HepG2 (cell line): ENCODE measurements around the gene RELL1. TPM values are rescaled to one million over a fixed set of nuclear protein-coding genes. Genes with fewer than 3 reads are reported as not detected.

Experiments used
- ATRX ChIP-seq: sonication (generic); formaldehyde crosslinking; IDR thresholded peaks from 2 replicates; pipeline ENCODE4 v1.4.0; 2020; ENCODE audit warnings: missing genetic modification reagents, borderline replicate concordance
- CTCF ChIP-seq: sonication (generic); formaldehyde crosslinking; IDR thresholded peaks from 2 replicates; pipeline ENCODE4 v1.5.0; 2020; ENCODE audit warnings: mild to moderate bottlenecking, missing genetic modification reagents, moderate library complexity
- MATR3 ChIP-seq: sonication (generic); formaldehyde crosslinking; IDR thresholded peaks from 2 replicates; pipeline ENCODE4 v1.4.0; 2020; ENCODE audit warnings: missing genetic modification reagents
- NR3C1 ChIP-seq: sonication (generic); formaldehyde crosslinking; IDR thresholded peaks from 2 replicates; pipeline ENCODE4 v1.4.0; 2020; ENCODE audit warnings: missing genetic modification reagents
- PITX1 ChIP-seq: sonication (generic); formaldehyde crosslinking; IDR thresholded peaks from 2 replicates; pipeline ENCODE4 v1.5.1; 2020; ENCODE audit warnings: mild to moderate bottlenecking, missing genetic modification reagents
- PRDM10 ChIP-seq: sonication (generic); formaldehyde crosslinking; IDR thresholded peaks from 2 replicates; pipeline ENCODE4 v1.4.0; 2020; ENCODE audit warnings: low read depth, missing genetic modification reagents
- REL ChIP-seq: sonication (generic); formaldehyde crosslinking; conservative IDR thresholded peaks from 2 replicates; pipeline ENCODE4 v1.8.0; 2022; ENCODE audit warnings: mild to moderate bottlenecking, missing genetic modification reagents, moderate library complexity
- SATB2 ChIP-seq: sonication (generic); formaldehyde crosslinking; IDR thresholded peaks from 2 replicates; pipeline ENCODE4 v1.5.0; 2020; ENCODE audit warnings: missing genetic modification reagents
- ZNF264 ChIP-seq: sonication (generic); formaldehyde crosslinking; IDR thresholded peaks from 2 replicates; pipeline ENCODE4 v1.4.0; 2020; ENCODE audit warnings: missing genetic modification reagents
- ZNF660 ChIP-seq: sonication (generic); formaldehyde crosslinking; IDR thresholded peaks from 2 replicates; pipeline ENCODE4 v1.5.1; 2020; ENCODE audit warnings: mild to moderate bottlenecking, low read depth, missing genetic modification reagents, borderline replicate concordance
- ZNF703 ChIP-seq: sonication (generic); formaldehyde crosslinking; IDR thresholded peaks from 2 replicates; pipeline ENCODE4 v1.5.1; 2020; ENCODE audit warnings: missing genetic modification reagents, mild to moderate bottlenecking, moderate library complexity, borderline replicate concordance
- ZNF790 ChIP-seq: sonication (generic); formaldehyde crosslinking; IDR thresholded peaks from 2 replicates; pipeline ENCODE4 v1.8.0; 2022; ENCODE audit warnings: missing genetic modification reagents, mild to moderate bottlenecking, borderline replicate concordance
- polyA plus RNA-seq, 8 experiments: library from polyadenylated mRNA; depleted of rRNA in 3 of 8; stranded (reverse) in 7 of 8; unstranded in 1 of 8; fragments of >200 nt; fragmentation: Illumina TruSeq in 4 of 8; extraction: Trizol in 4 of 8; gene quantifications; 2 replicates each; pipeline versions ENCODE4 v1.2.1 to v1.2.3, GENCODE V29; 2011 to 2016; ENCODE audit warnings: low read depth in 4 of 8, missing spikeins in 1 of 8, mixed read lengths in 1 of 8; ENCODE audit not compliant: insufficient read depth in 1 of 8
- total RNA-seq, 5 experiments: library from RNA; depleted of rRNA; stranded (reverse); fragments of >200 nt; fragmentation: Illumina TruSeq; extraction: Trizol; gene quantifications; 2 replicates each; pipeline ENCODE4 v1.2.3, GENCODE V29; 2016; ENCODE audit warnings: low read depth in 1 of 5
- TF ChIP-seq, protein P1 (sequence below): sonication (generic); formaldehyde crosslinking; IDR thresholded peaks from 2 replicates; pipeline ENCODE4 v1.5.0; 2020; ENCODE audit warnings: missing genetic modification reagents, mild to moderate bottlenecking, borderline replicate concordance
- TF ChIP-seq, protein P2 (sequence below): sonication (generic); formaldehyde crosslinking; IDR thresholded peaks from 2 replicates; pipeline ENCODE4 v1.5.1; 2020; ENCODE audit warnings: mild to moderate bottlenecking, moderate library complexity, missing genetic modification reagents
- TF ChIP-seq, protein P3 (sequence below): sonication (generic); formaldehyde crosslinking; IDR thresholded peaks from 2 replicates; pipeline ENCODE4 v1.4.0; 2020; ENCODE audit warnings: missing genetic modification reagents
- TF ChIP-seq, protein P4 (sequence below): IDR thresholded peaks from 2 replicates; pipeline ENCODE4 v1.6.1; 2016; ENCODE audit warnings: control low read depth

RELL1 gene
- total and polyA plus RNA-seq, 2 of the 13 experiments (the other 11 are each of a cell fraction or from before 2014, with no cell fraction given): 8.4 to 58.4 TPM

DNA sequence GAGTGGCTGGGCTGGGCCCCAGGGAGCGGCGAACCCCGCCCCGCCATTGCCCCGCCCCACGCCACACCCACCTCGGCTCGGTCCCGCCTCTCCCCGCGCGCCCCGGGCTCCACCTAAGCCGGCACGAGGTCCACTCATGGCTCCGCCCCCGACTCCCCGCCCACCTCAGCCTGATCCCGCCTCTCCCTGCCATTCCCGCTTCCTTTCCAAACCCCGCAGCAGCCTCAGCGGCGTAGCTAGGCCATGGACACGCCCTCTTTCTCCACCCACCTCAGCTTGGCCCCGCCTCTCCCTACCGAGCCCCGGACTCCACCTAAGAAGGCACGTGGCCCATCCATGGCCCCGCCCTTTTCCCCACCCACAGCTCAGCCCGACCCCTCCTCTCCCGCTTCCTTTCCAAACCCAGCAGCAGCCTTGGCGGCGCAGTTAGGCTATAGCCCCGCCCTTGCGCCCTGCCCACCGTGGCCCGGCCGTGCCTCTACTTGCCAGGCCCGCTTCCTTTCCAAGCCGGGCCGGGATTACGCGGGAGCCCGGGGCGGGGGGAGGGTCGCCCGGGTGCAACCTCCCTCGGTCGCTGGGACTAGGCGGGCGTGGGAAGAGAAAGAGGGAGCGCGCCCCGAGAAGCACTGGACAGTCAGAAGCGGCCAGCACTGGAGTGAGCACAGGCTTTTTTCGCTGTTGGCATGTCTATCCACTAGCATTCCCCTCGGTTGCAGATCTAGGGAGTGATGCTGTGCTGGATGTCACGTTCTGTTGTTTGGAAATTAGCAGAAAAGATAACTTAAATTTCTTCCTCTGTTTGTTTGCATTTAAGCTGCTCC lies at the start of gene RELL1 (continued):
- TF ChIP-seq, protein P1, sequence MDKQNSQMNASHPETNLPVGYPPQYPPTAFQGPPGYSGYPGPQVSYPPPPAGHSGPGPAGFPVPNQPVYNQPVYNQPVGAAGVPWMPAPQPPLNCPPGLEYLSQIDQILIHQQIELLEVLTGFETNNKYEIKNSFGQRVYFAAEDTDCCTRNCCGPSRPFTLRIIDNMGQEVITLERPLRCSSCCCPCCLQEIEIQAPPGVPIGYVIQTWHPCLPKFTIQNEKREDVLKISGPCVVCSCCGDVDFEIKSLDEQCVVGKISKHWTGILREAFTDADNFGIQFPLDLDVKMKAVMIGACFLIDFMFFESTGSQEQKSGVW: no peak
- 0 out of 2 replicates have a peak, but pooled peaks have one; percentile 25 for TF ChIP-seq ZNF790 (CRISPR knock-in tag)
- TF ChIP-seq CTCF: peak; percentile 38
- no peak for TF ChIP-seq NR3C1 (CRISPR knock-in tag)
- no peak for TF ChIP-seq ZNF660
- peak; percentile 85; the same call in 1 of the 2 replicates for TF ChIP-seq PITX1 (CRISPR knock-in tag)
- no peak for TF ChIP-seq SATB2
- TF ChIP-seq ZNF703: no peak
- TF ChIP-seq, protein P2, sequence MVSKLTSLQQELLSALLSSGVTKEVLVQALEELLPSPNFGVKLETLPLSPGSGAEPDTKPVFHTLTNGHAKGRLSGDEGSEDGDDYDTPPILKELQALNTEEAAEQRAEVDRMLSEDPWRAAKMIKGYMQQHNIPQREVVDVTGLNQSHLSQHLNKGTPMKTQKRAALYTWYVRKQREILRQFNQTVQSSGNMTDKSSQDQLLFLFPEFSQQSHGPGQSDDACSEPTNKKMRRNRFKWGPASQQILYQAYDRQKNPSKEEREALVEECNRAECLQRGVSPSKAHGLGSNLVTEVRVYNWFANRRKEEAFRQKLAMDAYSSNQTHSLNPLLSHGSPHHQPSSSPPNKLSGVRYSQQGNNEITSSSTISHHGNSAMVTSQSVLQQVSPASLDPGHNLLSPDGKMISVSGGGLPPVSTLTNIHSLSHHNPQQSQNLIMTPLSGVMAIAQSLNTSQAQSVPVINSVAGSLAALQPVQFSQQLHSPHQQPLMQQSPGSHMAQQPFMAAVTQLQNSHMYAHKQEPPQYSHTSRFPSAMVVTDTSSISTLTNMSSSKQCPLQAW (CRISPR knock-in tag): peak; percentile 93
- TF ChIP-seq PRDM10: 0 out of 2 replicates have a peak, but pooled peaks have one; percentile 20
- no peak for TF ChIP-seq MATR3 (CRISPR knock-in tag)
- TF ChIP-seq ATRX (CRISPR knock-in tag): no peak
- TF ChIP-seq, protein P3, sequence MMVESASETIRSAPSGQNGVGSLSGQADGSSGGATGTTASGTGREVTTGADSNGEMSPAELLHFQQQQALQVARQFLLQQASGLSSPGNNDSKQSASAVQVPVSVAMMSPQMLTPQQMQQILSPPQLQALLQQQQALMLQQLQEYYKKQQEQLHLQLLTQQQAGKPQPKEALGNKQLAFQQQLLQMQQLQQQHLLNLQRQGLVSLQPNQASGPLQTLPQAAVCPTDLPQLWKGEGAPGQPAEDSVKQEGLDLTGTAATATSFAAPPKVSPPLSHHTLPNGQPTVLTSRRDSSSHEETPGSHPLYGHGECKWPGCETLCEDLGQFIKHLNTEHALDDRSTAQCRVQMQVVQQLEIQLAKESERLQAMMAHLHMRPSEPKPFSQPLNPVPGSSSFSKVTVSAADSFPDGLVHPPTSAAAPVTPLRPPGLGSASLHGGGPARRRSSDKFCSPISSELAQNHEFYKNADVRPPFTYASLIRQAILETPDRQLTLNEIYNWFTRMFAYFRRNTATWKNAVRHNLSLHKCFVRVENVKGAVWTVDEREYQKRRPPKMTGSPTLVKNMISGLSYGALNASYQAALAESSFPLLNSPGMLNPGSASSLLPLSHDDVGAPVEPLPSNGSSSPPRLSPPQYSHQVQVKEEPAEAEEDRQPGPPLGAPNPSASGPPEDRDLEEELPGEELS (CRISPR knock-in tag): peak; percentile 13; the same call in 1 of the 2 replicates
- TF ChIP-seq REL (CRISPR knock-in tag): peak; percentile 43; the same call in 1 of the 2 replicates
- TF ChIP-seq ZNF264 (CRISPR knock-in tag): no peak; the same call in 1 of the 2 replicates
- TF ChIP-seq, protein P4, sequence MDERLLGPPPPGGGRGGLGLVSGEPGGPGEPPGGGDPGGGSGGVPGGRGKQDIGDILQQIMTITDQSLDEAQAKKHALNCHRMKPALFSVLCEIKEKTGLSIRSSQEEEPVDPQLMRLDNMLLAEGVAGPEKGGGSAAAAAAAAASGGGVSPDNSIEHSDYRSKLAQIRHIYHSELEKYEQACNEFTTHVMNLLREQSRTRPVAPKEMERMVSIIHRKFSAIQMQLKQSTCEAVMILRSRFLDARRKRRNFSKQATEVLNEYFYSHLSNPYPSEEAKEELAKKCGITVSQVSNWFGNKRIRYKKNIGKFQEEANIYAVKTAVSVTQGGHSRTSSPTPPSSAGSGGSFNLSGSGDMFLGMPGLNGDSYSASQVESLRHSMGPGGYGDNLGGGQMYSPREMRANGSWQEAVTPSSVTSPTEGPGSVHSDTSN (CRISPR knock-in tag): no peak
